HFFc6 (cell line): ENCODE results near the gene GTF2F2. TPM values are rescaled to one million over a fixed set of nuclear protein-coding genes. Genes with fewer than 3 reads are reported as not detected.
"Not testable (repeated sequence)": the region's sequence is repeated elsewhere in the genome, so short reads cannot be mapped to it uniquely, and the experiment has no call there.

Experiments used
- DNase-seq: peaks from one replicate; pipeline ENCODE4 v3.0.0-alpha.2; 2018
- H3K27ac Mint-ChIP-seq: 2 replicates; pipeline ENCODE4 v1.8.0; 2020; ENCODE audit warnings: mild to moderate bottlenecking, mixed read lengths
- H3K27me3 Mint-ChIP-seq: 2 replicates; pipeline ENCODE4 v1.8.0; 2021; ENCODE audit warnings: mild to moderate bottlenecking, moderate library complexity, mixed read lengths; ENCODE audit not compliant: insufficient read depth
- H3K36me3 Mint-ChIP-seq: 2 replicates; pipeline ENCODE4 v1.8.0; 2021; ENCODE audit warnings: low read depth, mixed read lengths
- H3K4me1 Mint-ChIP-seq: 2 replicates; pipeline ENCODE4 v1.8.0; 2020; ENCODE audit warnings: low read depth, mixed read lengths
- H3K4me3 Mint-ChIP-seq: 2 replicates; pipeline ENCODE4 v1.8.0; 2020; ENCODE audit warnings: mild to moderate bottlenecking, moderate library complexity, mixed read lengths
- H3K9me3 Mint-ChIP-seq: 2 replicates; pipeline ENCODE4 v1.8.0; 2020; ENCODE audit warnings: mild to moderate bottlenecking, mixed read lengths
- CTCF ChIP-seq: fragments of 200-600 bp; sonication (generic); IDR thresholded peaks from 2 replicates; pipeline ENCODE4 v1.5.0; 2021; ENCODE audit warnings: antibody characterized with exemption, mild to moderate bottlenecking
- total RNA-seq, 6 experiments: library from RNA; stranded (reverse); fragmentation: NEBNext Ultra II Directional; extraction: Animal tissue kit (Norgen Biotek cat#: 25700); gene quantifications; 2 replicates in 1 of 6; 3 replicates in 5 of 6; pipeline ENCODE4 v1.2.3, GENCODE V29; 2021

GTF2F2 gene
- total RNA-seq, 6 experiments from 2014 or later = 22.9 to 31.5 (median 24.7) TPM

GRCh38 chr13:45297456-45298205, 177.3 kb downstream of the GTF2F2 start:
- TF ChIP-seq CTCF = no peak
- no peak overlapping the region for H3K27ac Mint-ChIP-seq
- H3K9me3 Mint-ChIP-seq = no peaks in the 10 kb centered on the region
- no peak overlapping the region for H3K4me3 Mint-ChIP-seq
- H3K27me3 Mint-ChIP-seq = peaks cover 7% of the 10 kb centered on the region
- DNase-seq = no peak
- H3K36me3 Mint-ChIP-seq = no peaks in the 10 kb centered on the region
- peaks cover 15% of the 10 kb centered on the region for H3K4me1 Mint-ChIP-seq

GRCh38 chr13:45298206-45298505, 177.8 kb downstream of the GTF2F2 start:
- H3K27ac Mint-ChIP-seq = no peak overlapping the region
- H3K4me3 Mint-ChIP-seq = no peak overlapping the region
- DNase-seq = no peak
- no peak for TF ChIP-seq CTCF
- peaks cover 7% of the 10 kb centered on the region for H3K27me3 Mint-ChIP-seq
- H3K4me1 Mint-ChIP-seq = peaks cover 10% of the 10 kb centered on the region
- H3K36me3 Mint-ChIP-seq = no peaks in the 10 kb centered on the region
- no peaks in the 10 kb centered on the region for H3K9me3 Mint-ChIP-seq

GRCh38 chr13:45298550-45298949, 178.2 kb downstream of the GTF2F2 start:
- not testable (repeated sequence) for H3K4me3 Mint-ChIP-seq, DNase-seq, H3K27ac Mint-ChIP-seq, H3K4me1 Mint-ChIP-seq, H3K9me3 Mint-ChIP-seq, H3K36me3 Mint-ChIP-seq, H3K27me3 Mint-ChIP-seq

- H3K27me3 Mint-ChIP-seq = peaks cover 8% of the 10 kb centered on the region
- H3K4me3 Mint-ChIP-seq = no peak overlapping the region
- no peak for TF ChIP-seq CTCF
- H3K36me3 Mint-ChIP-seq = no peaks in the 10 kb centered on the region
- H3K27ac Mint-ChIP-seq = no peak overlapping the region
- H3K9me3 Mint-ChIP-seq = no peaks in the 10 kb centered on the region
- DNase-seq = no peak
- H3K4me1 Mint-ChIP-seq = peaks cover 10% of the 10 kb centered on the region
These were observed 178.9 kb downstream of the GTF2F2 start for GRCh38 chr13:45299194-45299593.

- H3K36me3 Mint-ChIP-seq = no peaks in the 10 kb centered on the region
- no peak for DNase-seq
- H3K4me1 Mint-ChIP-seq = peaks cover 10% of the 10 kb centered on the region
- H3K27me3 Mint-ChIP-seq = peaks cover 3% of the 10 kb centered on the region
- no peak for TF ChIP-seq CTCF
- H3K4me3 Mint-ChIP-seq = no peak overlapping the region
- no peak overlapping the region for H3K27ac Mint-ChIP-seq
- no peaks in the 10 kb centered on the region for H3K9me3 Mint-ChIP-seq
These were observed 180.1 kb downstream of the GTF2F2 start for GRCh38 chr13:45300190-45300985.

GRCh38 chr13:45301263-45301662, 181.0 kb downstream of the GTF2F2 start:
- Mint-ChIP-seq H3K4me1 (peaks cover 7% of the 10 kb centered on the region), H3K27ac (no peak overlapping the region), H3K27me3 (peaks cover 3% of the 10 kb centered on the region), H3K4me3 (no peak overlapping the region), H3K36me3 (no peaks in the 10 kb centered on the region), H3K9me3 (no peaks in the 10 kb centered on the region)
- no peak for TF ChIP-seq CTCF
- no peak for DNase-seq
